ENCODE measurements around the gene UNC80.

- TF ChIP-seq CTCF (IDR thresholded peaks at IDR 0.05) = no peak
- no peak for TF ChIP-seq POLR2A (IDR thresholded peaks at IDR 0.05)
These were observed 45.3 kb upstream of the UNC80 start for GRCh38 chr2:209726311-209726710.

All from lower leg skin (tissue), 3 donors.